ENCODE measurements around the gene PRKN.
"Not testable (repeated sequence)": the region's sequence is repeated elsewhere in the genome, so short reads cannot be mapped to it uniquely, and the experiment has no call there.

PRKN gene

GRCh38 chr6:161508341-161508740 lies 1219.2 kb downstream of the PRKN start:
- TF ChIP-seq CTCF (IDR thresholded peaks at IDR 0.05; ENCODE audit: low read depth, low read length): no peak

GRCh38 chr6:161507375-161507774 lies 1220.2 kb downstream of the PRKN start:
- TF ChIP-seq CTCF (IDR thresholded peaks at IDR 0.05; ENCODE audit: low read depth, low read length): no peak
- H3K4me3 ChIP-seq (ENCODE audit: low read depth, low read length): no peak overlapping the region

More at GRCh38 chr6:161508341-161508740, 1219.2 kb downstream of the PRKN start:
- H3K4me3 ChIP-seq (ENCODE audit: low read depth, low read length): no peak overlapping the region

GRCh38 chr6:161503570-161503969 lies 1224.0 kb downstream of the PRKN start:
- H3K4me3 ChIP-seq (ENCODE audit: low read depth, low read length): no peak overlapping the region
- no peak for TF ChIP-seq CTCF (IDR thresholded peaks at IDR 0.05; ENCODE audit: low read depth, low read length)

- no peak overlapping the region for H3K4me3 ChIP-seq (ENCODE audit: low read depth, low read length)
- no peak for TF ChIP-seq CTCF (IDR thresholded peaks at IDR 0.05; ENCODE audit: low read depth, low read length)
Observed at GRCh38 chr6:161498881-161499280, 1228.7 kb downstream of the PRKN start.

GRCh38 chr6:161498359-161498758 lies 1229.2 kb downstream of the PRKN start:
- no peak overlapping the region for H3K4me3 ChIP-seq (ENCODE audit: low read depth, low read length)
- TF ChIP-seq CTCF (IDR thresholded peaks at IDR 0.05; ENCODE audit: low read depth, low read length): no peak

GRCh38 chr6:161496941-161497340 lies 1230.6 kb downstream of the PRKN start:
- TF ChIP-seq CTCF (IDR thresholded peaks at IDR 0.05; ENCODE audit: low read depth, low read length): no peak

GRCh38 chr6:161496271-161496670 lies 1231.3 kb downstream of the PRKN start:
- H3K4me3 ChIP-seq (ENCODE audit: low read depth, low read length): not testable (repeated sequence)

More at GRCh38 chr6:161496941-161497340, 1230.6 kb downstream of the PRKN start:
- no peak overlapping the region for H3K4me3 ChIP-seq (ENCODE audit: low read depth, low read length)

GRCh38 chr6:161494566-161494965 lies 1233.0 kb downstream of the PRKN start:
- no peak overlapping the region for H3K4me3 ChIP-seq (ENCODE audit: low read depth, low read length)
- TF ChIP-seq CTCF (IDR thresholded peaks at IDR 0.05; ENCODE audit: low read depth, low read length): no peak

All from WI38 (cell line).